Fibroblast of the conjunctiva (primary cell): Measurements from ENCODE around the gene CBFA2T2.
"Not testable (repeated sequence)": the region's sequence is repeated elsewhere in the genome, so short reads cannot be mapped to it uniquely, and the experiment has no call there.

Experiments
- DNase-seq: peaks from one replicate; pipeline ENCODE4 v3.0.0-alpha.2; 2010; ENCODE audit warnings: low read depth

CBFA2T2 gene

GRCh38 chr20:33551778-33552177 lies 61.9 kb downstream of the CBFA2T2 start:
- DNase-seq = no peak

GRCh38 chr20:33552519-33552918 lies 62.6 kb downstream of the CBFA2T2 start:
- DNase-seq = no peak

GRCh38 chr20:33553516-33553915 lies 63.6 kb downstream of the CBFA2T2 start:
- DNase-seq = no peak

GRCh38 chr20:33554914-33555420 lies 65.1 kb downstream of the CBFA2T2 start:
- peak; percentile 94 for DNase-seq

GRCh38 chr20:33555755-33556154 lies 65.9 kb downstream of the CBFA2T2 start:
- no peak for DNase-seq

GRCh38 chr20:33556246-33556645 lies 66.3 kb downstream of the CBFA2T2 start:
- DNase-seq = no peak

GRCh38 chr20:33558348-33559144 lies 68.7 kb downstream of the CBFA2T2 start:
- no peak for DNase-seq

- DNase-seq = no peak
Measured at GRCh38 chr20:33559212-33559611, 69.3 kb downstream of the CBFA2T2 start.

GRCh38 chr20:33560026-33560425 lies 70.1 kb downstream of the CBFA2T2 start:
- DNase-seq = no peak

- DNase-seq = not testable (repeated sequence)
Measured at GRCh38 chr20:33561053-33561452, 71.2 kb downstream of the CBFA2T2 start.

GRCh38 chr20:33561692-33562601 lies 72.1 kb downstream of the CBFA2T2 start:
- peak; percentile 79 for DNase-seq

GRCh38 chr20:33563788-33564187 lies 73.9 kb downstream of the CBFA2T2 start:
- DNase-seq = no peak

- no peak for DNase-seq
Measured at GRCh38 chr20:33566781-33567603, 77.1 kb downstream of the CBFA2T2 start.

GRCh38 chr20:33567949-33568348 lies 78.1 kb downstream of the CBFA2T2 start:
- no peak for DNase-seq

- DNase-seq = no peak
Measured at GRCh38 chr20:33568378-33568777, 78.5 kb downstream of the CBFA2T2 start.

GRCh38 chr20:33568868-33569801 lies 79.2 kb downstream of the CBFA2T2 start:
- peak; percentile 21 for DNase-seq

- DNase-seq = no peak
Measured at GRCh38 chr20:33569802-33570391, 80.0 kb downstream of the CBFA2T2 start.

- DNase-seq = no peak
Measured at GRCh38 chr20:33570743-33571142, 80.8 kb downstream of the CBFA2T2 start.

GRCh38 chr20:33573268-33573667 lies 83.4 kb downstream of the CBFA2T2 start:
- DNase-seq = not testable (repeated sequence)

GRCh38 chr20:33575282-33575681 lies 85.4 kb downstream of the CBFA2T2 start:
- no peak for DNase-seq
